Mucosa of descending colon (tissue), 3 donors: ENCODE results near the gene SPO11. TPM values are rescaled to one million over a fixed set of nuclear protein-coding genes. Genes with fewer than 3 reads are reported as not detected.

Experiments
- ATAC-seq: fragments of 200-7000 bp; cut with Tn5 transposase; one replicate; pipeline ENCODE4 v1.9.1; 2020; ENCODE audit warnings: mild to moderate bottlenecking, moderate library complexity
- DNase-seq, 3 donors: peaks; one replicate each; pipeline ENCODE4 v3.0.0-alpha.2; 2020
- H3K36me3 ChIP-seq: fragments of 200-600 bp; one replicate; pipeline ENCODE4 v1.8.0; 2021; ENCODE audit warnings: low read depth, mild to moderate bottlenecking
- H3K4me1 ChIP-seq: fragments of 200-600 bp; one replicate; pipeline ENCODE4 v1.8.0; 2021; ENCODE audit warnings: low read depth, mild to moderate bottlenecking
- H3K4me3 ChIP-seq: fragments of 200-600 bp; one replicate; pipeline ENCODE4 v1.8.0; 2021; ENCODE audit warnings: mild to moderate bottlenecking
- H3K9me3 ChIP-seq: fragments of 200-600 bp; one replicate; pipeline ENCODE4 v1.8.0; 2021; ENCODE audit warnings: mild to moderate bottlenecking
- intact Hi-C, 2 donors: fragments of 100-400 bp; cut with DNase I in 1 of 2; cut with micrococcal nuclease in 1 of 2; formaldehyde crosslinking; loops; one replicate each; pipeline versions ENCODE4 v1.11.0 to v1.11.1; 2022; cut with DNase I, micrococcal nuclease
- total RNA-seq, 3 donors: library from RNA; stranded (reverse); fragmentation: NEBNext Ultra II Directional in 2 of 3; extraction: Animal tissue kit (Norgen Biotek cat#: 25700) in 2 of 3; gene quantifications; one replicate each; pipeline versions ENCODE4 v1.2.1 to v1.2.4, GENCODE V29; 2021 to 2023
- TF ChIP-seq, protein P1 (sequence below): fragments of 200-600 bp; IDR thresholded peaks from one replicate; pipeline ENCODE4 v1.8.0; 2022; ENCODE audit warnings: antibody characterized with exemption, mild to moderate bottlenecking
- donor health status: DM: no; HTN: no; CAD: no; lungs with moderate emphysema.
- donor health status: DM: no; HTN: no; CAD: no.
- donor health status: DM: no; HTN: yes; CAD: no.

SPO11 gene
- total RNA-seq, 3 donors from 2014 or later: not detected

DNA sequence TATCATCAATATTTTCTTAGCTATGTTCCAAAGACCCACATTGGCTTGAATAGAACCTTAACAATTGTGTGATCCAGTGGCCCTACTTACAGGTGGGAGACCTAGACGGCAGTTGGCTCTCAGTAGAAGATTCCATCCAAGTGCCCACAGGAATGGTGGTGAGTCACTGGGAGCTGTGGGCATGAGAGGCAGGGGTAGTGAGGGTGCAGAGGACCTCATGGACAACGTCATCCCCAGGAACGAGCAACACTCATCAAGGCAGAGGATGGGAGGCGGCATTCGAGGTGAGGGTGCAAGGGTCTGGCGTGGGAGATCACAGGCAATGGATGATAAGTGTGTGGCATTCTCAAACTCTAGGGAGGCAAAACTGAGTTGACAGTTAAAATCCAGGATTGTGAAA is 17.5 kb upstream of the SPO11 start:
- ATAC-seq (no peak), DNase-seq (no peak)
- no peaks in the 10 kb centered on the region for H3K36me3 ChIP-seq
- no peak overlapping the region for H3K4me3 ChIP-seq
- H3K9me3 ChIP-seq: no peaks in the 10 kb centered on the region
- intact Hi-C loops: no loop called here
- H3K4me1 ChIP-seq: no peaks in the 10 kb centered on the region
- TF ChIP-seq, protein P1, sequence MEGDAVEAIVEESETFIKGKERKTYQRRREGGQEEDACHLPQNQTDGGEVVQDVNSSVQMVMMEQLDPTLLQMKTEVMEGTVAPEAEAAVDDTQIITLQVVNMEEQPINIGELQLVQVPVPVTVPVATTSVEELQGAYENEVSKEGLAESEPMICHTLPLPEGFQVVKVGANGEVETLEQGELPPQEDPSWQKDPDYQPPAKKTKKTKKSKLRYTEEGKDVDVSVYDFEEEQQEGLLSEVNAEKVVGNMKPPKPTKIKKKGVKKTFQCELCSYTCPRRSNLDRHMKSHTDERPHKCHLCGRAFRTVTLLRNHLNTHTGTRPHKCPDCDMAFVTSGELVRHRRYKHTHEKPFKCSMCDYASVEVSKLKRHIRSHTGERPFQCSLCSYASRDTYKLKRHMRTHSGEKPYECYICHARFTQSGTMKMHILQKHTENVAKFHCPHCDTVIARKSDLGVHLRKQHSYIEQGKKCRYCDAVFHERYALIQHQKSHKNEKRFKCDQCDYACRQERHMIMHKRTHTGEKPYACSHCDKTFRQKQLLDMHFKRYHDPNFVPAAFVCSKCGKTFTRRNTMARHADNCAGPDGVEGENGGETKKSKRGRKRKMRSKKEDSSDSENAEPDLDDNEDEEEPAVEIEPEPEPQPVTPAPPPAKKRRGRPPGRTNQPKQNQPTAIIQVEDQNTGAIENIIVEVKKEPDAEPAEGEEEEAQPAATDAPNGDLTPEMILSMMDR: no peak

DNA sequence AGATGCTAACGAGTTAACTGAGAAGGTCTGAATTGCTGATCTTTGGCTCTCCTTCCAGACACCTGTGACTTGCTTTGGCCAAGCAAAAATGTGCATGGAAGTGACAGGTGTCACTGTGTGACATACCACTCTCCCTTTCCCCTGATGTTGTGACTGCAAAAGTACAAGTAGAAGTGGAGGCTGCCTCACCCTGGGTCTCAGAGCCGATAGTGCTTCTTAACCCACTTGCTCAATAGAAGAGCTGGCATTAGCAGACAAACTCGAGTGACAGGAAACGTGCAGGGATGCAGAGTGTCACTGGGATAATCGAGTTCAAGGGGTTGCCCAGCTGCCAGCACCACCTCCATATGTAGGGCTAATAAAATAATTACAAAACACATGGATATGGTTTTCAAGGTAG is 16.4 kb upstream of the SPO11 start:
- TF ChIP-seq, protein P1: no peak
- Histone ChIP-seq H3K36me3 (no peaks in the 10 kb centered on the region), H3K9me3 (no peaks in the 10 kb centered on the region), H3K4me1 (no peaks in the 10 kb centered on the region), H3K4me3 (no peak overlapping the region)
- DNase-seq: no peak
- no peak for ATAC-seq
- intact Hi-C loops: no loop called here

DNA sequence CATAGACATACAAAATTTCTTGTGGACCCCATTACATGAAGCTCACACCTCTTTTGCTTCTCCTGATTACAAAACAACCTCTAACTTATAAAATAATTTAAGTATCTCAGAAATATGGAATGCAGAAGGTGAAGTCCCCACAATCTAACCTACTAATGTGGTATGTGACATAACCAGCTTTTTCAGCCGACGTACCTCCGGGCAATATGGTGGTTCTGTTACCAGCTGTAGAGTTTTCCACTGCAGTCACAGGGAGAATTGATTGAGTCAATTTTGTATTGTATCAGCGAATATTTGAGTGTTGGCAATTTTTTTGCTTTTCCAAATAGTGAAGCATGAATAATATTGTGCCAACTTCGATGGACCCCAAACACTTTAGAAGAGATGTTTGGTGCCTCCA is 15.7 kb upstream of the SPO11 start:
- ATAC-seq (no peak), DNase-seq (no peak)
- H3K4me3 ChIP-seq: no peak overlapping the region
- TF ChIP-seq, protein P1: no peak
- no peaks in the 10 kb centered on the region for H3K4me1 ChIP-seq
- intact Hi-C loops: no loop called here
- no peaks in the 10 kb centered on the region for H3K36me3 ChIP-seq
- no peaks in the 10 kb centered on the region for H3K9me3 ChIP-seq

DNA sequence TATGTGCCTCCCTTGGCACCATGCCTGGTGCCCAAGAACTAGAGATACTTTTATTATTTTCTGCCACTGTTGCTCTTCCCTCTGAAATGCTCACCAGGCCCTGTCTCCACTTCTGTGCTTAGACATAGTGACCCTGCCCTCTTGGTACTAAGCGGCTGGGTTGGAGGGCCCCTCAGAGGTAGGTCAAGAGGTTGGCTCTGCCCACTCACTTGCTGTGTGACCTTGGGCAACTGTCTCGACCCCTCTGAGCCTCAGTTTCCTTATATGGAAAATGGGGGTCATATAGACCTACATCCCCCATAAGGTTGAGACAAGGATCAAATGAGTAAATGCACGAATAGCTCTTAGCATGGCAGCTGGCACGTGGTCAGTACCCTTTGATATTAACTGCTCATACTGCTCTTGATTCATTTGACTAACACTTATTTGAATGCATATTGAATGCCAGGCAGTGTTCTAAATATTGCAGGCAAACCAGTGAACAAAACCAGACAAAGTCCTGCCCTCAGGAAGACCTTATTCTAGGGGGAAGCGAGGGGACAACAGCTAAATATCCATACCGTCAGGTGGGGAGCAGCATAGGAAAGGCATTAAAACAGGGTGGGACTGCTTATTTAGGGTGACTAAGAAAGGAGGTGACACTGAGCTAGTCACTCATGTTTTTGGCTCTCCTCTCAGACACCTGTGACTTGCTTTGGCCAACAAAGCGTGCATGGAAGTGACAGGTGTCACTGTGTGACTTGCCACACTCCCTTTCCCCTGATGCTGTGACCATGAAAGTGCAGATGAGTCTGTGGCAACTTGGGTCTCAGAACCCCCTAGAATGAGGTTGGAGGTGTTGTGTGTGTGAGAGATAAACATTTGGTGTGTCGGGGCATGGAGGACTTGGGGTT is 14.3 kb upstream of the SPO11 start:
- H3K4me1 ChIP-seq: no peaks in the 10 kb centered on the region
- peak; percentile 81 for ATAC-seq
- TF ChIP-seq, protein P1: no peak
- no peak for DNase-seq
- no peaks in the 10 kb centered on the region for H3K36me3 ChIP-seq
- no peaks in the 10 kb centered on the region for H3K9me3 ChIP-seq
- intact Hi-C loops: no loop called here
- no peak overlapping the region for H3K4me3 ChIP-seq

DNA sequence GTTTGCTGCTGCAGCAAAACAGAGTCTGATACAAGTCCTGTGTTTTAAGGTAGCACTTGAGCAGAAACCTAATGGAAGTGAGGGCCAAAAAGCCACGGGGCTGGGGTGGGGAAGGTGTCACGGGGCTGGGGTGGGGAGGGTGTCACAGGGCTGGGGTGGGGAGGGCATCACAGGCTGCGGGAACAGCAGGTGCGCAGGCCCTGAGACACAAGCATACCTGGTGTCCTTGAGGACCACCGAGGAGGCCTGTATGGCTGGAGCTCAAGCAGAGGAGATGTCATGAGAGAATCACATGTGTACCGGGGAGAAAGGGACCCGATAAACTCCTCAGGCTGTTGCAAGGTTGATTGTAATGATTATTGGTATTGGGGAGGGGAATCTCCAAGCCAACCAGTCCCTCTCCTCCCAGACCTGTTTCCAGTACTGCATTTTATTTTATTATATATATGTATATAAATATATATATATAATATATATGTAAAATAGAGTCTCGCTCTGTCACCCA is 13.6 kb upstream of the SPO11 start:
- ATAC-seq: no peak

More for the DNA sequence above, 13.6 kb upstream of the SPO11 start:
- intact Hi-C loops: no loop called here
- TF ChIP-seq, protein P1: no peak
- no peaks in the 10 kb centered on the region for H3K36me3 ChIP-seq
- no peaks in the 10 kb centered on the region for H3K9me3 ChIP-seq
- no peak for DNase-seq
- no peak overlapping the region for H3K4me3 ChIP-seq
- H3K4me1 ChIP-seq: no peaks in the 10 kb centered on the region
